ENCODE data around the gene CD300A.
A peak's percentile ranks its signal among the peaks of the same experiment; 100 is the strongest.
"Not testable (repeated sequence)": the region's sequence is repeated elsewhere in the genome, so short reads cannot be mapped to it uniquely, and the experiment has no call there.

CD300A gene

GRCh38 chr17:74485022-74485743 lies 18.7 kb downstream of the CD300A start:
- no peak for DNase-seq

GRCh38 chr17:74485841-74486240 lies 19.4 kb downstream of the CD300A start:
- no peak for DNase-seq

- DNase-seq: not testable (repeated sequence)
Observed at GRCh38 chr17:74488276-74488675, 21.8 kb downstream of the CD300A start.

GRCh38 chr17:74490716-74491115 lies 24.3 kb downstream of the CD300A start:
- DNase-seq: no peak

GRCh38 chr17:74491626-74492025 lies 25.2 kb downstream of the CD300A start:
- peak; percentile 49 for DNase-seq

GRCh38 chr17:74493331-74493833 lies 26.9 kb downstream of the CD300A start:
- DNase-seq: peak; percentile 82

- no peak for DNase-seq
Observed at GRCh38 chr17:74497471-74497870, 31.0 kb downstream of the CD300A start.

GRCh38 chr17:74499992-74500391 lies 33.6 kb downstream of the CD300A start:
- no peak for DNase-seq

GRCh38 chr17:74502861-74503260 lies 36.4 kb downstream of the CD300A start:
- DNase-seq: no peak

GRCh38 chr17:74503949-74504348 lies 37.5 kb downstream of the CD300A start:
- DNase-seq: not testable (repeated sequence)

GRCh38 chr17:74508156-74508555 lies 41.7 kb downstream of the CD300A start:
- DNase-seq: no peak

GRCh38 chr17:74512036-74512435 lies 45.6 kb downstream of the CD300A start:
- no peak for DNase-seq

GRCh38 chr17:74512624-74513091 lies 46.2 kb downstream of the CD300A start:
- DNase-seq: peak; percentile 57

- peak; percentile 51 for DNase-seq
Observed at GRCh38 chr17:74513987-74514631, 47.7 kb downstream of the CD300A start.

GRCh38 chr17:74514632-74515334 lies 48.3 kb downstream of the CD300A start:
- DNase-seq: no peak

- no peak for DNase-seq
Observed at GRCh38 chr17:74515941-74516340, 49.5 kb downstream of the CD300A start.

- DNase-seq: no peak
Observed at GRCh38 chr17:74516561-74517328, 50.3 kb downstream of the CD300A start.

- DNase-seq: not testable (repeated sequence)
Observed at GRCh38 chr17:74518413-74518981, 52.1 kb downstream of the CD300A start.

- DNase-seq: peak; percentile 75
Observed at GRCh38 chr17:74520016-74520434, 53.6 kb downstream of the CD300A start.

- no peak for DNase-seq
Observed at GRCh38 chr17:74520790-74521480, 54.5 kb downstream of the CD300A start.

GRCh38 chr17:74521701-74522201 lies 55.3 kb downstream of the CD300A start:
- DNase-seq: peak; percentile 64

Data from hematopoietic multipotent progenitor cell treated with erythropoietin and hydrocortisone succinate and interleukin-3 and kit ligand, for 6 days (in vitro differentiated cells).